Transverse colon (tissue), 4 donors: ENCODE results near the gene FOXP1. TPM values are rescaled to one million over a fixed set of nuclear protein-coding genes. Genes with fewer than 3 reads are reported as not detected.
A peak's percentile ranks its signal among the peaks of the same experiment; 100 is the strongest.

ENCODE experiments used
- DNase-seq: peaks from one replicate; pipeline ENCODE4 v3.0.0-alpha.2; 2019
- H3K27ac ChIP-seq, 4 donors: fragments of 200-600 bp; sonication (generic); 2 replicates each; pipeline ENCODE4 v1.5.1; 2016 to 2018; ENCODE audit warnings: inconsistent platforms in 4 of 4
- H3K27me3 ChIP-seq: fragments of 200-600 bp; sonication (generic); 2 replicates; pipeline ENCODE4 v1.5.1; 2017; ENCODE audit warnings: inconsistent platforms
- H3K36me3 ChIP-seq, 4 donors: fragments of 200-600 bp; sonication (generic); 2 replicates each; pipeline ENCODE4 v1.5.1; 2017 to 2019; ENCODE audit warnings: inconsistent platforms in 4 of 4
- H3K4me1 ChIP-seq, 4 donors: fragments of 200-600 bp; sonication (generic); 2 replicates each; pipeline ENCODE4 v1.5.1; 2017 to 2020; ENCODE audit warnings: inconsistent platforms in 4 of 4
- H3K4me3 ChIP-seq, 4 donors: fragments of 200-600 bp; sonication (generic); 1 replicate in 1 of 4; 2 replicates in 3 of 4; pipeline versions ENCODE4 v1.5.1 to v1.6.1; 2017 to 2019; ENCODE audit warnings: inconsistent platforms in 4 of 4
- H3K9me3 ChIP-seq, 2 donors: fragments of 200-600 bp; sonication (generic); 2 replicates each; pipeline ENCODE4 v1.5.1; 2017 to 2019; ENCODE audit warnings: inconsistent platforms in 2 of 2
- EP300 ChIP-seq: sonication (generic); formaldehyde crosslinking; IDR thresholded peaks from one replicate; pipeline ENCODE4 v1.6.1; 2017; ENCODE audit warnings: antibody characterized with exemption, low read depth
- POLR2A ChIP-seq: fragments of 450-650 bp; IDR thresholded peaks from one replicate; pipeline ENCODE4 v1.6.1; 2016; ENCODE audit warnings: antibody characterized with exemption, mild to moderate bottlenecking, moderate library complexity
- POLR2AphosphoS5 ChIP-seq, 3 donors: sonication (generic); formaldehyde crosslinking; IDR thresholded peaks; one replicate each; pipeline ENCODE4 v1.6.1; 2016; ENCODE audit warnings: antibody characterized with exemption in 3 of 3
- WGBS, 2 donors: methylation state at CpG; one replicate each; pipeline ENCODE4 v1.1.5; 2018; ENCODE audit warnings: low coverage in 1 of 2; 5-methylcytosine and 5-hydroxymethylcytosine counted together
- in situ Hi-C, 4 donors: fragments of 200-750 bp; cut with MboI; loops; one replicate each; pipeline versions ENCODE4 v1.15.0 to v1.15.1; 2017; ENCODE audit warnings: low sequenced_read_pairs in 3 of 4, low pct_ligation_motif_present in 1 of 4, low pct_unique_long_range_greater_than_20kb in 1 of 4
- intact Hi-C: fragments of 100-400 bp; cut with DNase I; formaldehyde crosslinking; loops from one replicate; pipeline ENCODE4 v1.15.1; 2023; ENCODE audit warnings: low total_unique reads
- total RNA-seq, 4 donors: library from RNA; depleted of rRNA; stranded (reverse); fragments of >200 nt; gene quantifications; one replicate each; pipeline ENCODE4 v1.1.0, GENCODE V29; 2016
- TF ChIP-seq, protein P1 (sequence below), 5 experiments: fragments of 200-600 bp in 3 of 5; fragments of 450-650 bp in 2 of 5; sonication (generic) in 3 of 5; IDR thresholded peaks; 1 replicate in 2 of 5; 2 replicates in 3 of 5; pipeline ENCODE4 v1.5.1; 2016 to 2017; ENCODE audit warnings: antibody characterized with exemption in 5 of 5, inconsistent platforms in 3 of 5, mild to moderate bottlenecking in 2 of 5, moderate library complexity in 1 of 5

Gene FOXP1
- total RNA-seq, 4 donors from 2014 or later = 102 to 260 (median 150) TPM

GRCh38 chr3:71451812-71452211 is 131.7 kb downstream of the FOXP1 start:
- no peak overlapping the region for H3K27ac ChIP-seq
- H3K27me3 ChIP-seq = no peaks in the 10 kb centered on the region
- H3K9me3 ChIP-seq = no peaks in the 10 kb centered on the region
- H3K36me3 ChIP-seq = no peaks in the 10 kb centered on the region
- intact Hi-C loops = no loop called here
- no peak overlapping the region for H3K4me3 ChIP-seq
- in situ Hi-C loops = no loop called here
- no peak for DNase-seq
- H3K4me1 ChIP-seq = peaks cover 6 to 80% (median 42%) of the 10 kb centered on the region in 4 donors
- 80 to 83% methylated on average over 3 to 5 of the region's 5 CpGs for WGBS, 2 donors
- TF ChIP-seq POLR2A (no peak), POLR2AphosphoS5 (IDR thresholded peaks at IDR 0.05) (no peak), EP300 (no peak)
- TF ChIP-seq, protein P1, sequence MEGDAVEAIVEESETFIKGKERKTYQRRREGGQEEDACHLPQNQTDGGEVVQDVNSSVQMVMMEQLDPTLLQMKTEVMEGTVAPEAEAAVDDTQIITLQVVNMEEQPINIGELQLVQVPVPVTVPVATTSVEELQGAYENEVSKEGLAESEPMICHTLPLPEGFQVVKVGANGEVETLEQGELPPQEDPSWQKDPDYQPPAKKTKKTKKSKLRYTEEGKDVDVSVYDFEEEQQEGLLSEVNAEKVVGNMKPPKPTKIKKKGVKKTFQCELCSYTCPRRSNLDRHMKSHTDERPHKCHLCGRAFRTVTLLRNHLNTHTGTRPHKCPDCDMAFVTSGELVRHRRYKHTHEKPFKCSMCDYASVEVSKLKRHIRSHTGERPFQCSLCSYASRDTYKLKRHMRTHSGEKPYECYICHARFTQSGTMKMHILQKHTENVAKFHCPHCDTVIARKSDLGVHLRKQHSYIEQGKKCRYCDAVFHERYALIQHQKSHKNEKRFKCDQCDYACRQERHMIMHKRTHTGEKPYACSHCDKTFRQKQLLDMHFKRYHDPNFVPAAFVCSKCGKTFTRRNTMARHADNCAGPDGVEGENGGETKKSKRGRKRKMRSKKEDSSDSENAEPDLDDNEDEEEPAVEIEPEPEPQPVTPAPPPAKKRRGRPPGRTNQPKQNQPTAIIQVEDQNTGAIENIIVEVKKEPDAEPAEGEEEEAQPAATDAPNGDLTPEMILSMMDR (IDR thresholded peaks at IDR 0.05) = no peak

- WGBS, 2 donors = 41 to 53% methylated on average over 4 of the region's 4 CpGs
- H3K27me3 ChIP-seq = no peaks in the 10 kb centered on the region
- TF ChIP-seq POLR2AphosphoS5 (IDR thresholded peaks at IDR 0.05) (no peak), EP300 (no peak), POLR2A (no peak)
- TF ChIP-seq, protein P1 (IDR thresholded peaks at IDR 0.05) = no peak
- in situ Hi-C loops = no loop called here
- DNase-seq = no peak
- no peaks in the 10 kb centered on the region for H3K36me3 ChIP-seq
- no peaks in the 10 kb centered on the region for H3K9me3 ChIP-seq
- intact Hi-C loops = no loop called here
- H3K4me3 ChIP-seq = no peak overlapping the region
- H3K27ac ChIP-seq = peak overlapping the region in 1 of 4 donors; percentile 55
- peaks cover 3 to 77% (median 38%) of the 10 kb centered on the region in 4 donors for H3K4me1 ChIP-seq
These were observed 132.5 kb downstream of the FOXP1 start for GRCh38 chr3:71451060-71451459.

DNA sequence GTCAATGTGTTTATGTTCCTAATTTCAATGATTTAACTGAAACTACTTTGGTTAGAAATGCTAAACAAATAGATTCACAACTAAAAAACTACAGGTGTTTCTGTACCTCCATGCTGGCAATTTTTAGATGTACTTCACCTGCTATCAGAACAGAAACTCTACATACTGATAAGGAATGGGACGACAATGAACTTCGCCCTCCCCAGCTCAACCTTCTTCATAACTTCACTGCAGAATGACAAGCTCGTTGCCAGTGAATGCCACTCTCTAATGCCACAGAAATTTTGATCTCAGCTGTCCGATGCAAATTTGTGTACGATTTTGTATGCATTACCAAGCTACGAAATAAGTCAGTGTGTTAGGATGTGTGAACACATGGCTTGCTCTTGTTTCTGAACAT is 133.4 kb downstream of the FOXP1 start:
- 43 to 57% methylated on average over 6 of the region's 6 CpGs for WGBS, 2 donors
- peak; percentile 47 for DNase-seq
- H3K27ac ChIP-seq = peak overlapping the region in 2 of 4 donors; percentile 17 to 55

GRCh38 chr3:71447803-71448202 is 135.7 kb downstream of the FOXP1 start:
- in situ Hi-C loops (no loop called here), intact Hi-C loops (no loop called here)
- no peak overlapping the region for H3K4me3 ChIP-seq
- peaks cover 3 to 61% (median 28%) of the 10 kb centered on the region in 4 donors for H3K4me1 ChIP-seq
- H3K27ac ChIP-seq = no peak overlapping the region
- no peak for TF ChIP-seq POLR2AphosphoS5 (IDR thresholded peaks at IDR 0.05)
- TF ChIP-seq, protein P1 (IDR thresholded peaks at IDR 0.05) = no peak
- no peak for TF ChIP-seq POLR2A
- no peak for TF ChIP-seq EP300
- no peak for DNase-seq
- H3K9me3 ChIP-seq = no peaks in the 10 kb centered on the region
- H3K36me3 ChIP-seq = no peaks in the 10 kb centered on the region
- no peaks in the 10 kb centered on the region for H3K27me3 ChIP-seq
- WGBS, 2 donors = 80 to 86% methylated on average over 2 to 5 of the region's 5 CpGs

More for the DNA sequence above, 133.4 kb downstream of the FOXP1 start:
- Histone ChIP-seq H3K27me3 (no peaks in the 10 kb centered on the region), H3K36me3 (no peaks in the 10 kb centered on the region), H3K4me3 (no peak overlapping the region), H3K9me3 (no peaks in the 10 kb centered on the region), H3K4me1 (peaks cover 3 to 70% (median 35%) of the 10 kb centered on the region in 4 donors)
- in situ Hi-C loops = no loop called here
- intact Hi-C loops = no loop called here
- TF ChIP-seq EP300 (no peak), POLR2AphosphoS5 (IDR thresholded peaks at IDR 0.05) (peak in 1 of 3 donors; percentile 16)

- DNase-seq = no peak
- in situ Hi-C loops = no loop called here
- intact Hi-C loops = no loop called here
- no peaks in the 10 kb centered on the region for H3K27me3 ChIP-seq
- peaks cover 3 to 61% (median 28%) of the 10 kb centered on the region in 4 donors for H3K4me1 ChIP-seq
- no peaks in the 10 kb centered on the region for H3K36me3 ChIP-seq
- H3K4me3 ChIP-seq = no peak overlapping the region
- TF ChIP-seq POLR2A (no peak), EP300 (no peak), POLR2AphosphoS5 (IDR thresholded peaks at IDR 0.05) (no peak)
- TF ChIP-seq, protein P1 (IDR thresholded peaks at IDR 0.05) = no peak
- no peaks in the 10 kb centered on the region for H3K9me3 ChIP-seq
- 76% methylated on average over 2 of the region's 2 CpGs; no CpG with 5 or more reads in 1 of the 2 donors for WGBS, 2 donors
- H3K27ac ChIP-seq = no peak overlapping the region
These were observed 136.3 kb downstream of the FOXP1 start for GRCh38 chr3:71447197-71447596.
